Fibroblast of peridontal ligament (primary cell): ENCODE data around the gene HOXB5.

ENCODE experiments used
- DNase-seq: peaks from one replicate; pipeline ENCODE4 v3.0.0-alpha.2; 2010; ENCODE audit errors: extremely low read depth

Gene HOXB5

GRCh38 chr17:48629411-48629759 is 35.8 kb upstream of the HOXB5 start:
- no peak for DNase-seq

- no peak for DNase-seq
Observed at GRCh38 chr17:48628649-48629410, 35.3 kb upstream of the HOXB5 start.

- DNase-seq, result no peak
Observed at GRCh38 chr17:48627623-48628521, 34.3 kb upstream of the HOXB5 start.

- no peak for DNase-seq
Observed at GRCh38 chr17:48627118-48627597, 33.6 kb upstream of the HOXB5 start.

GRCh38 chr17:48626245-48627117 is 32.9 kb upstream of the HOXB5 start, which contains the start of gene HOXB9:
HOXB9 (minus strand) TSS chr17:48626358; CDS start chr17:48626269, 89 bp downstream.
- DNase-seq, result no peak

- DNase-seq, result no peak
Observed at GRCh38 chr17:48625495-48626244, 32.1 kb upstream of the HOXB5 start.

GRCh38 chr17:48624544-48625494 is 31.2 kb upstream of the HOXB5 start:
- no peak for DNase-seq

GRCh38 chr17:48624118-48624517 is 30.5 kb upstream of the HOXB5 start:
- DNase-seq, result no peak

- no peak for DNase-seq
Observed at GRCh38 chr17:48623583-48623982, 30.0 kb upstream of the HOXB5 start.

- no peak for DNase-seq
Observed at GRCh38 chr17:48622857-48623256, 29.3 kb upstream of the HOXB5 start.

- no peak for DNase-seq
Observed at GRCh38 chr17:48621410-48622392, 28.1 kb upstream of the HOXB5 start.

GRCh38 chr17:48620461-48621139 is 27.0 kb upstream of the HOXB5 start:
- no peak for DNase-seq

- DNase-seq, result no peak
Observed at GRCh38 chr17:48619826-48620449, 26.4 kb upstream of the HOXB5 start.

GRCh38 chr17:48618256-48618896 is 24.8 kb upstream of the HOXB5 start:
- peak; percentile 75 for DNase-seq

GRCh38 chr17:48617471-48618255 is 24.1 kb upstream of the HOXB5 start:
- no peak for DNase-seq
